Transverse colon (tissue), 4 donors: Measurements from ENCODE around the gene KCNK15. TPM values are rescaled to one million over a fixed set of nuclear protein-coding genes. Genes with fewer than 3 reads are reported as not detected.
A peak's percentile ranks its signal among the peaks of the same experiment; 100 is the strongest.

Experiments
- DNase-seq: peaks from one replicate; pipeline ENCODE4 v3.0.0-alpha.2; 2019
- H3K27ac ChIP-seq, 4 donors: fragments of 200-600 bp; sonication (generic); 2 replicates each; pipeline ENCODE4 v1.5.1; 2016 to 2018; ENCODE audit warnings: inconsistent platforms in 4 of 4
- H3K27me3 ChIP-seq: fragments of 200-600 bp; sonication (generic); 2 replicates; pipeline ENCODE4 v1.5.1; 2017; ENCODE audit warnings: inconsistent platforms
- H3K36me3 ChIP-seq, 4 donors: fragments of 200-600 bp; sonication (generic); 2 replicates each; pipeline ENCODE4 v1.5.1; 2017 to 2019; ENCODE audit warnings: inconsistent platforms in 4 of 4
- H3K4me1 ChIP-seq, 4 donors: fragments of 200-600 bp; sonication (generic); 2 replicates each; pipeline ENCODE4 v1.5.1; 2017 to 2020; ENCODE audit warnings: inconsistent platforms in 4 of 4
- H3K4me3 ChIP-seq, 4 donors: fragments of 200-600 bp; sonication (generic); 1 replicate in 1 of 4; 2 replicates in 3 of 4; pipeline versions ENCODE4 v1.5.1 to v1.6.1; 2017 to 2019; ENCODE audit warnings: inconsistent platforms in 4 of 4
- H3K9me3 ChIP-seq, 2 donors: fragments of 200-600 bp; sonication (generic); 2 replicates each; pipeline ENCODE4 v1.5.1; 2017 to 2019; ENCODE audit warnings: inconsistent platforms in 2 of 2
- CTCF ChIP-seq, 5 experiments: fragments of 200-600 bp in 3 of 5; fragments of 450-650 bp in 2 of 5; sonication (generic) in 3 of 5; IDR thresholded peaks; 1 replicate in 2 of 5; 2 replicates in 3 of 5; pipeline ENCODE4 v1.5.1; 2016 to 2017; ENCODE audit warnings: antibody characterized with exemption in 5 of 5, inconsistent platforms in 3 of 5, mild to moderate bottlenecking in 2 of 5, moderate library complexity in 1 of 5
- EP300 ChIP-seq: sonication (generic); formaldehyde crosslinking; IDR thresholded peaks from one replicate; pipeline ENCODE4 v1.6.1; 2017; ENCODE audit warnings: antibody characterized with exemption, low read depth
- POLR2A ChIP-seq: fragments of 450-650 bp; IDR thresholded peaks from one replicate; pipeline ENCODE4 v1.6.1; 2016; ENCODE audit warnings: antibody characterized with exemption, mild to moderate bottlenecking, moderate library complexity
- POLR2AphosphoS5 ChIP-seq, 3 donors: sonication (generic); formaldehyde crosslinking; IDR thresholded peaks; one replicate each; pipeline ENCODE4 v1.6.1; 2016; ENCODE audit warnings: antibody characterized with exemption in 3 of 3
- WGBS, 2 donors: methylation state at CpG; one replicate each; pipeline ENCODE4 v1.1.5; 2018; ENCODE audit warnings: low coverage in 1 of 2; 5-methylcytosine and 5-hydroxymethylcytosine counted together
- in situ Hi-C, 4 donors: fragments of 200-750 bp; cut with MboI; loops; one replicate each; pipeline versions ENCODE4 v1.15.0 to v1.15.1; 2017; ENCODE audit warnings: low sequenced_read_pairs in 3 of 4, low pct_ligation_motif_present in 1 of 4, low pct_unique_long_range_greater_than_20kb in 1 of 4
- intact Hi-C: fragments of 100-400 bp; cut with DNase I; formaldehyde crosslinking; loops from one replicate; pipeline ENCODE4 v1.15.1; 2023; ENCODE audit warnings: low total_unique reads
- total RNA-seq, 4 donors: library from RNA; depleted of rRNA; stranded (reverse); fragments of >200 nt; gene quantifications; one replicate each; pipeline ENCODE4 v1.1.0, GENCODE V29; 2016

The KCNK15 gene
- total RNA-seq, 4 donors from 2014 or later, result 0.27 to 1.3 TPM; not detected in 2

- in situ Hi-C loops, result no loop called here
- WGBS, 2 donors, result 13% methylated on average over 1 of the region's 1 CpG; no CpG with 5 or more reads in 1 of the 2 donors
These were observed 40.1 kb downstream of the KCNK15 start for GRCh38 chr20:44785768-44786167.

GRCh38 chr20:44787299-44787698 is 41.6 kb downstream of the KCNK15 start:
- Histone ChIP-seq H3K9me3 (no peaks in the 10 kb centered on the region), H3K36me3 (no peaks in the 10 kb centered on the region), H3K27ac (no peak overlapping the region), H3K27me3 (peaks cover 13% of the 10 kb centered on the region), H3K4me3 (no peak overlapping the region), H3K4me1 (no peaks in the 10 kb centered on the region)
- peak; percentile 17 for DNase-seq
- no peak for TF ChIP-seq POLR2A
- TF ChIP-seq CTCF (IDR thresholded peaks at IDR 0.05), result no peak
- TF ChIP-seq POLR2AphosphoS5 (IDR thresholded peaks at IDR 0.05), result no peak
- no peak for TF ChIP-seq EP300
- intact Hi-C loops (no loop called here), in situ Hi-C loops (no loop called here)
- WGBS, 2 donors, result 62% methylated on average over 7 of the region's 7 CpGs; no CpG with 5 or more reads in 1 of the 2 donors

More at GRCh38 chr20:44785768-44786167, 40.1 kb downstream of the KCNK15 start:
- Histone ChIP-seq H3K27me3 (peaks cover 13% of the 10 kb centered on the region), H3K4me3 (no peak overlapping the region), H3K27ac (no peak overlapping the region), H3K4me1 (no peaks in the 10 kb centered on the region), H3K36me3 (no peaks in the 10 kb centered on the region), H3K9me3 (no peaks in the 10 kb centered on the region)
- TF ChIP-seq CTCF (IDR thresholded peaks at IDR 0.05), result no peak
- no peak for TF ChIP-seq POLR2AphosphoS5 (IDR thresholded peaks at IDR 0.05)
- TF ChIP-seq POLR2A, result no peak
- no peak for TF ChIP-seq EP300
- intact Hi-C loops, result no loop called here
- DNase-seq, result no peak

GRCh38 chr20:44788706-44789456 is 43.2 kb downstream of the KCNK15 start:
- no peaks in the 10 kb centered on the region for H3K4me1 ChIP-seq
- H3K4me3 ChIP-seq, result no peak overlapping the region
- in situ Hi-C loops, result no loop called here
- TF ChIP-seq POLR2AphosphoS5 (IDR thresholded peaks at IDR 0.05), result no peak
- TF ChIP-seq CTCF (IDR thresholded peaks at IDR 0.05), result no peak
- no peak for TF ChIP-seq EP300
- no peak for TF ChIP-seq POLR2A
- H3K9me3 ChIP-seq, result no peaks in the 10 kb centered on the region
- H3K27ac ChIP-seq, result no peak overlapping the region
- intact Hi-C loops, result no loop called here
- peaks cover 13% of the 10 kb centered on the region for H3K27me3 ChIP-seq
- 73% methylated on average over 4 to 10 of the region's 10 CpGs for WGBS, 2 donors
- DNase-seq, result no peak
- no peaks in the 10 kb centered on the region for H3K36me3 ChIP-seq

DNA sequence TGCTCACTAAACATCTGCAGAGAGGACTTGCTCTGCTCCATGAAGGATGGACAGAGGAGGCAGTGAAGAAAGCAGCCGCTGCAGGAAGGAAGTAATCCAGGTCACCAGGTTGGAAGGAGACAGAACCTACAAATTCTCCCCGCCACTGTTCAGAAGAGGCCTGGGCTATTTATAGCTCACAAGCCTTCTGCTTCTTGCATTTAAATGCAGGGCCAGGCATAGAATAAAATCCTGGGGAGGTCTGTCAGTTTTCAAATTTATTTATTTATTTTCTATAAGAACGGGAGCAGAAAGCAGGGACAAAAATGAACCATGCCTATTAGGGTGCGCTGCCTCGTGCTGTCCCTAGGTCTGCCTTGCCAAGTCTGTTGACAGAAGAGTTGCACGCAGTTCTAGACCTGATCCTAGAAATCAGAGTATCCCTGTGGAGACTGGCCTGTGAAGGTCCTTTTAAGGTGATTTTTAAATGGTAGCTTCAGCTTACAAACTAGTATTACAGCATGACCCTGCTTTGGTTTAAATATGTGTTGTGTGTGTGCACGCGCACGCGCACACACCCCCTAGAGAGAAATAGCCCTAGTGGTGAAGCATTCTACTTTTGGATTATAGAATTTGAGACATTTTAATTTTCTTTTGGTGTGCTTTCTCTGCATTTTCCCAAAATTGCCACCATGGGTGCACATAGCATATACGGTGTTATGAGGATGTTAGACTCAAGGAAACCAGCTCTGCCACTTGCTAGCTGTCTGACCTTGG is 45.2 kb downstream of the KCNK15 start:
- intact Hi-C loops (no loop called here), in situ Hi-C loops (no loop called here)
- H3K27ac ChIP-seq, result no peak overlapping the region
- no peaks in the 10 kb centered on the region for H3K36me3 ChIP-seq
- no peaks in the 10 kb centered on the region for H3K9me3 ChIP-seq
- 76 to 87% methylated on average over 10 to 11 of the region's 11 CpGs for WGBS, 2 donors
- H3K27me3 ChIP-seq, result peaks cover 17% of the 10 kb centered on the region
- DNase-seq, result no peak
- no peak overlapping the region for H3K4me3 ChIP-seq
- TF ChIP-seq CTCF (IDR thresholded peaks at IDR 0.05), result no peak
- no peak for TF ChIP-seq EP300
- no peak for TF ChIP-seq POLR2AphosphoS5 (IDR thresholded peaks at IDR 0.05)
- no peak for TF ChIP-seq POLR2A
- H3K4me1 ChIP-seq, result no peaks in the 10 kb centered on the region
